Astrocyte (in vitro differentiated cells and primary cell): Measurements from ENCODE around the gene ARHGAP4.

Experiments
- EZH2 ChIP-seq: IDR thresholded peaks from 2 replicates; pipeline ENCODE4 v1.6.1; 2012; ENCODE audit warnings: mild to moderate bottlenecking, low read length, inconsistent platforms; ENCODE audit not compliant: insufficient read depth
- TF ChIP-seq, protein P1 (sequence below): IDR thresholded peaks from 2 replicates; pipeline ENCODE4 v1.5.1; 2011; ENCODE audit warnings: low read depth, mild to moderate bottlenecking, inconsistent platforms, low read length, moderate library complexity; ENCODE audit not compliant: insufficient read depth

DNA sequence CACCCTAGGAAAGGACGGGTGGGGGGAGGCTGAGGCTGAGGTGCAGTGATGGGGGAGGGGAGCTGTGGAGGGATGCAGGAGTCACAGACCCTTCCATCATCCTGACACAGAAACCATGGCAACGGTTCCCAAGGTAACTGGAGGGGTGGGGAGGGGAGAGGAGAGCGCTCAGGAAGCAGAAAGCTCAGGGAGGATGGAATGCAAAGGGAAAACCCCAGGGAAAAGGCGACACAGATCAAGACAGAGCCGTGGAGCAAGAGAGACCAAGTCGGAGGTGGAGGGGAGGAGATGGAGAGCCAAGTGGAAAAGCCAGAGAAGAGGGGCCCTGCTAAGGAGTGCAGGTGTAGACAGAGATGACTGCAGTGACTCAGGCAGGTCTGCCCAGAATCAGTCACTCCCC is 54.6 kb downstream of the ARHGAP4 start:
- TF ChIP-seq, protein P1, sequence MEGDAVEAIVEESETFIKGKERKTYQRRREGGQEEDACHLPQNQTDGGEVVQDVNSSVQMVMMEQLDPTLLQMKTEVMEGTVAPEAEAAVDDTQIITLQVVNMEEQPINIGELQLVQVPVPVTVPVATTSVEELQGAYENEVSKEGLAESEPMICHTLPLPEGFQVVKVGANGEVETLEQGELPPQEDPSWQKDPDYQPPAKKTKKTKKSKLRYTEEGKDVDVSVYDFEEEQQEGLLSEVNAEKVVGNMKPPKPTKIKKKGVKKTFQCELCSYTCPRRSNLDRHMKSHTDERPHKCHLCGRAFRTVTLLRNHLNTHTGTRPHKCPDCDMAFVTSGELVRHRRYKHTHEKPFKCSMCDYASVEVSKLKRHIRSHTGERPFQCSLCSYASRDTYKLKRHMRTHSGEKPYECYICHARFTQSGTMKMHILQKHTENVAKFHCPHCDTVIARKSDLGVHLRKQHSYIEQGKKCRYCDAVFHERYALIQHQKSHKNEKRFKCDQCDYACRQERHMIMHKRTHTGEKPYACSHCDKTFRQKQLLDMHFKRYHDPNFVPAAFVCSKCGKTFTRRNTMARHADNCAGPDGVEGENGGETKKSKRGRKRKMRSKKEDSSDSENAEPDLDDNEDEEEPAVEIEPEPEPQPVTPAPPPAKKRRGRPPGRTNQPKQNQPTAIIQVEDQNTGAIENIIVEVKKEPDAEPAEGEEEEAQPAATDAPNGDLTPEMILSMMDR = no peak
- no peak for TF ChIP-seq EZH2
